ENCODE results near the gene DRC7.

DRC7 gene

DNA sequence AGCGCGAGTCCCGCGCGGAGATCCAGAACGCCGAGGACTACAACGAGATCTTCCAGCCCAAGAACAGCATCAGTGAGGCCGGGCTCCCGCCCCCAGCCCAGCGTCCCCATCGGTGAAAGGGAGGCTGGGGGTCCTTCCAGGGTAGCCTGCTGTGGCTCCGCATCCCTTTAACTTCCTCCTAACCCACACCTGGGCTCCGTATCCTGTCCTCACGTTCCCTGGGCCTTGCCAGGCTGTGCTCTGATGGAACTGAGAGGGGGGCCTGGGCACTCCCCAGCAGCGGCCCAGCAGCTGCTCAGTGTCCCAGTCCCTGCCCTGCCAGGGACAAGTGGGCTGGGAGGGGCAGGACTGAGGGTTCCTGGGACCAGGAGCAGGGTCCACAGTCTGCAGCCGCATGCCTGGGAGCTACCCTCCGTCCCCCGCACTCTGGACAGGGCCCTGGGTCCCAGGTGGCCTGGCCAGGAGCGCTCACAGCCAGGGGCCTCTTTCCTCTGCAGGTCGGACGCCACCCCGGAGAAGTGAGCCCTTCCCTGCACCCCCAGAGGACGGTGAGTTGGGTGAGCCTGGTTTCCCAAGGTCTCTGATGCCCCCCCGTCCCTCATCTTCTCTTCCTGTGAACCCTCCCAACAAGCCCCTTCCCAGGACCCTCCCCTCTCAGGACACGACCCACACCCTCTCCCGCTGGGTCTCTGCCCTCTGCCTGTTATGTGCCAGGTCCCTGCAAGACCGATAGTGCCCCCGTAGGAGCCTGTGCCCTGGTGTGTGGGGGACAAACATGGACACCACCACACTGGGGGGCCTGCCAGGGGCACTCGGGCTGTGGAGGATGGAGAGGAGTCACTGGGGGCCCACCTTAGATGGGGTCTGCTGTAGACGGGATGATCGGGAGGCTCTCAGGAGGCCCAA, 59.1 kb downstream of the DRC7 start:
- DNase-seq = no peak

GRCh38 chr16:57754354-57755060, 59.9 kb downstream of the DRC7 start:
- DNase-seq = no peak

GRCh38 chr16:57755061-57755684, 60.6 kb downstream of the DRC7 start:
- DNase-seq = no peak

- DNase-seq = no peak
Observed at GRCh38 chr16:57755726-57756423, 61.3 kb downstream of the DRC7 start.

- DNase-seq = no peak
Observed at GRCh38 chr16:57756424-57757325, 62.1 kb downstream of the DRC7 start.

GRCh38 chr16:57757326-57757786, 62.8 kb downstream of the DRC7 start:
- peak; percentile 40 for DNase-seq

DNA sequence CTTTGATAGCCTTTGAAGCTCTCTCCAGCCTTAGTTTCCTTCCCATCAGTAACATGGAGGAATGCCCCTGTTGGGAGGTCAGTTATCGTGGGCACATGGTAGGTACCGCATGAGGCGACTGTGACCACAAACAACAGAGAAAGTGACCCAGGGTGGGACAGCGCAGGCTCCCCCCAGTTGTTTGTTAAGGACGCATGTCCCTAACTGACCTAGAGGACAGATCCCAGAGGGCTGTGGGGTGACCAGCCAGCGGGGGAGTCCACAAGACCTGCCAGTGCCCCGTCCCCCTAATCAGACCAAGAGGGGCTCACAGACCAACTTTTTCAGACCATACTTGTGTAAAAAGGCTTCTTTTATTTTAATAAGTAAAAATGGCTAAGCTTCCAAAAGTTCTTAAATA, 63.3 kb downstream of the DRC7 start:
- DNase-seq = no peak

- no peak for DNase-seq
Observed at GRCh38 chr16:57758331-57759117, 63.9 kb downstream of the DRC7 start.

DNA sequence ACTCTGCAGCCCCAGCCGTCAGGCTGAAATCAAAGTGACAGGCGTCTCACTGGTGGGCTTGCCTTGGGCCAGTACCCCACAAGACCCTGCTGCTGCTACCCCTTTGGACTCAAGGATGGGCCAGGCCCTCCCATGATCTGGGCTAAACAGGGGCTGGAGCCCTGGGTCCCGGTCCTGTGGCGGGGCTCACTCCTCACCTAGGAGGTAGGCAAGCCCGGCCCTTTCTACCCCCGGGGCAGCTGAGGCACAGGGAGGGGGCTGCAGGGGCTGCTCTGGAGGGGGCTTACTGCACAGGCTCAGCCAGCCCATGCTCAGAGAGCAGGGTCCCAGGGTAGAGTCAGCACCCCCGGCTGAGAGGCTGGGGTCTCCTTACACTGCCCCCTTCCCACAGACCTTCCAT, 64.5 kb downstream of the DRC7 start:
- no peak for DNase-seq

DNA sequence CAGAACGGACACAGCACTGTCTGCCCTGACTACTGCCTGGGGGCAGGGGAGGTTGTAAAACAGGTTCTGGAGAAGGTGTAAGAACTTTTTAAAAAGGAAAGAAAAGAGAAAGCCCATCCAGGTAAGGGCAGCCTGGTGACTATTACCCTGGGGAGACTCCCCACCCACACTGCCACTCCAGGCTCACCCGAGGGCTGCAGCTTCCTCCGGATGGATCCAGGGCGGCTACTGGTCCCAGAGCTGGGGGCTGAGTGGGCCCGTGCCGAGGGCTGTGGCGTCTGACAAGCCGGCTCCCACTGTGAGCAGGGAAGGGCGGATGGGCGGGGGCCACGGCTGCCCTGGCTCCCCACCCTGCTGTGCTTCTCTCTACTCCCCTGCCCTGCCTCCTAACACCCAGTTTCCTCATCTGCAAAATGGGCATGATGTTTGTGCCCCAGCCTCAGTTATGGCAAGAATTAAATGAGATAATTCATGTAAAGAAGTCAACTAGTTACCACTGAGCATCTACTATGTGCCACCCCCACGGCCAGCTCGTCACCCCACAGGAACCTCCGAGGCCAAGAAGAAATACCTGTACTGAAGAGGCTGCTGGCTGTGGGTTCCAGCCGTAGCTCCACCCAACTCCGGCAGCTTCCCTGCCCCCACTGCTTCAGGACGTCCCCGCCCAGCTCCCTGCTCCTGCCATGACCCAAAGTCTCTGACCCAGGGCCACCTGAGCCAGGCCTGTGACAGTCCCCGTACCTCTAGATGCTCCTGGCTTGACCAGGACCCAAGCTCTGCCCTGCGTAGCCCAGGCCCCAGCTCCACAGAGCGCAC, 65.1 kb downstream of the DRC7 start:
- no peak for DNase-seq

DNA sequence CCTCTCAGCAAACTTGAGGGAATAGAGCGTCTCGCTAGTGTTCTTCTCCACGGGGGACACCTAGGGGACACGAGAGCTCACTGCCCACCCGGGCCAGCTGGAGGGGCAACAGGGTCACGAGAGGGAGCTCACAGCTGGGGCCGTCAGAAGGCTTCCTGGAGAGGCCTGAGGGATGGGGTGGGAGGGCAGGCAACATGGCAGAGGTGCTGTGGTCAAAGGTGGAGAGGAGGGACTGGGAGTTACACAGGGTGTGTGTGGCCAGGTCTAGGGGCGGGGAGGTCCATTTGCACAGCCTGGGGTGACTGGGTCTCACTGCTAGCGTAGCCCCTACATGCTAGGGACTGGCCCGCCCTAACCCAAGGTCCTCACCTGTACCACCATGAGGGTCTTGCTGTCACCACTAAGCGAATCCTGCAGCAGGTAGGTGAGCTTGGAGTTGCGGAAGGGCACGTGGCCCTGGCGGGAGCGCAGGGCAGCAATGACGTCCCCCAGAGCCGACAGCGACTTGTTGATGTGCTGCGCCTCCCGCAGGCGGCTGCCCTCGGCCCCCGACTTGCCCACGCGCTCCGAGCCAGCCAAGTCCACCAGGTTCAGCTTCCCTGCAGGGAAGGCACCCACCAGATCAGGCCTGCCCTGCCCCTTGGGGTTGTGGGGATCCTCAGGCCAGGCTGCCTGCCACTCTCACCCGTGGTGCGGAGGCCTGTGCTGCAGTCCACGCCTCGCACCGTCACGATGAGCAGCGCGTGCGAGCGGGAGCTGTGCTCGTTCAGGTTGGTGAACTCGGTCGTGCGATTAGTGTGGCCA, 66.0 kb downstream of the DRC7 start:
- DNase-seq = no peak

DNA sequence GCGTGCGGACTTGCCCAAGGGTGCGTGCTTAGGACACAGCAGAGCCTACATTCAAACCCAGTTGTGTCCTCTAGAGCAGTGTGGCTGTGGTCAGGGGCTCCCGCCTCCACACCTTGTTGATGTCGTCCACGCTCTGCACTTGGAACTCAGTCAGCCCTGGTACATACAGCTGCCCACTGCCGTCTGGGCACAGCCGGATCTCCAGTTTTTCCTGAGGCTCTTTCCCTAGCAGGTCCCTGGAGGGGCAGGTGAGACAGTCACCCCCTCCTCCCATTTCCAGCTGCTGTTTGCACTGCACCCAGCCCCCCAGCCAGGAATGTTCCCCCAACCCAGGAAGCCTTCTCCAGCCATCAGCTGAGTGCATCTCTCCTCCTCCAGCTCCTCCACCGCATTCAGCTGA, 66.7 kb downstream of the DRC7 start:
- no peak for DNase-seq

DNA sequence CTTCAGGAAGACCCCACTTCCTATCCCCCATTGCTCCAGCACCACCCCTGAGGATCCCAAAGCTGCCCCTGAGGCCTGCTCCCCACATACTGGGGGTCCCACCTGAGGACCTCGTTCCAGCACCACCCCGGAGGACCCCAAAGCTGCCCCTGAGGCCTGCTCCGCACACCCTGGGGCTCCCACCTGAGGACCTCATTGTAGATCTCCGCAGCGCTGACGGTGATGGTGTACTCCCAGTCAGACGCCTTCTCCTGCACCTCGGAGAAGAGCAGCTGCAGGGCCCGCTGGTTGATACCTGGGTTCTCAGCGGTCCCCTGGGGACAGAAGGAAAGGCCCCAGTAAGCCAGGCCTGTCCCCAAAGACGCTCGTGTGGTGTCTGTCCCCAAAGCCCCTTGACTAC, 67.4 kb downstream of the DRC7 start:
- no peak for DNase-seq

GRCh38 chr16:57762365-57763040, 67.9 kb downstream of the DRC7 start:
- no peak for DNase-seq

- DNase-seq = no peak
Observed at GRCh38 chr16:57763285-57764005, 68.8 kb downstream of the DRC7 start.

DNA sequence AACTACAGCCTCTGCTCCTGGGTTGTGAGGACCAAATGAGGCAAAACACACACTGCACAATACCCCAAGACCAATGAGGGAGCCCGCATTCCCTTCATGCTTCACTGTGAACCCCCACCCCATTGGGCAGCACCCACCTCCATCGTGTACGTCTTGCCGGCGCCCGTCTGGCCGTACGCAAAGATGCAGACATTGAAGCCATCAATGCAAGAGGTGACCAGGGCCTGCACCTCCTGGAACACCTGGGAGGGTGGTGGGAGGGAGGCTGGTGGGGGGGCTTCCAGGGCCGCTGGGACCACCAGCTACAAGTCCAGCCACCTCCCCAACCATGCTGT, 69.4 kb downstream of the DRC7 start:
- DNase-seq = no peak

DNA sequence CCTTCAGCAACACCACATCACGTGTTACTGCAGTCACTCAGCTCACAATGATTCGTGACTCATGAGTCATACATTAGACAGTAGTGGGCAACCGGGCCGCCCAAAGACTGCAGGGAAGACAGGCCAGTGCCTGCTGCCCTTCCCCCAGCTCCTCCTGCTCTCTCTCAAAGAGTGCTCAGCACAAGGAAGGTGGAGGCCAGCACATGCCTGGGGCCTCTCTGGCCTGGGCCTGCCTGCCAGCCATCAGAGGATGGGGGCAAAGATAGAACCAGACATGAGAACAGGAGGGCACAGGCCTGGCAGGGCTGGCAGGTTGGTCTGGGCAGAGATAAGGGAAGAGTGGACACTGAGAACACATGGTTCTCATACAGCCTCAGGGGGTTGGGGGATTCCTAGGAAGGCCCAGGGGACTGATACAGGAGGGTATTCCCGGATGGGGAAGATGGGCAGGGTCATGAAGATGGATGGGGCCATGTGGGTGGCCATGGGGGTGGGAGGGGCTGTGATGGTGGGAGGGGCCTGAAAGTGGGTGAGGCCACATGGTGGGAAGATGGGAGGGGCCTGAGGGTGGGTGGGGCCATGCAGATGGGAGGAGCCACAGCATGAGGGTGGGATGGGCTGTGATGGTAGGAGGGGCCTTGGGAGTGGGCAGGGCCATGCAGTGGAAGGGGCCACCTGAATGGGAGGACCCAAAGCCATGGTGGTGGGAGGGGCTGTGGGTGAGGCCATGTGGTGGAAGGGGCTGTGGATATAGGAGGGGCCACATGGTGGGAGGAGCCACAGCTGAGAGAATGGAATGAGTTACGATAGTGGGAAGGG, 69.9 kb downstream of the DRC7 start:
- no peak for DNase-seq
